Epithelial cell of esophagus (primary cell): ENCODE results near the gene OSBPL7.
A peak's percentile ranks its signal among the peaks of the same experiment; 100 is the strongest.
"Not testable (repeated sequence)": the region's sequence is repeated elsewhere in the genome, so short reads cannot be mapped to it uniquely, and the experiment has no call there.

Experiments
- DNase-seq: peaks from one replicate; pipeline ENCODE4 v3.0.0; 2010; ENCODE audit warnings: low read depth
- H3K4me3 ChIP-seq: 2 replicates; pipeline ENCODE4 v1.5.1; 2011; ENCODE audit warnings: mild to moderate bottlenecking, low read length, control low read depth
- TF ChIP-seq, protein P1 (sequence below): IDR thresholded peaks from 2 replicates; pipeline ENCODE4 v1.5.1; 2011; ENCODE audit warnings: low read depth, mild to moderate bottlenecking, low read length, control low read depth, inconsistent platforms; ENCODE audit not compliant: insufficient read depth; ENCODE audit errors: missing control alignments

Gene OSBPL7

DNA sequence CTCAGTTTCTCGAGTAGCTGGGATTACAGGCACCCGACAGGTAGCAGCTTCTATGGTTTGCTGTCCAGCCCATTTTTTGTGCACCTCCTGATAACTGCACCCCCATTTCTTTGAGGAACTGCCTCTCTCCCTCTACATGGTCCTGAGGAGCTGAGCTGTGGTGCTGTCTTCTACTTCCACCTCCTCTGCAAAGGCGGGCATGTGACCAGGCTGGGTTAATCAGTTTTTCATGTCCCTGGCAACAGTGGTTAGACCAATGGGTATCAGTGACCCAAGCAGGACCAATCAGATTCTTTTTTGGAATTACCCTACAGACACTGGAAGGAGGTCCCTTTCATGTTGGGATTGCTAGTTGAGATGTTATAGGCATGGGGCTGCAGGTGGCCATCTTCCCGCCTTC lies 47.3 kb downstream of the OSBPL7 start:
- TF ChIP-seq, protein P1, sequence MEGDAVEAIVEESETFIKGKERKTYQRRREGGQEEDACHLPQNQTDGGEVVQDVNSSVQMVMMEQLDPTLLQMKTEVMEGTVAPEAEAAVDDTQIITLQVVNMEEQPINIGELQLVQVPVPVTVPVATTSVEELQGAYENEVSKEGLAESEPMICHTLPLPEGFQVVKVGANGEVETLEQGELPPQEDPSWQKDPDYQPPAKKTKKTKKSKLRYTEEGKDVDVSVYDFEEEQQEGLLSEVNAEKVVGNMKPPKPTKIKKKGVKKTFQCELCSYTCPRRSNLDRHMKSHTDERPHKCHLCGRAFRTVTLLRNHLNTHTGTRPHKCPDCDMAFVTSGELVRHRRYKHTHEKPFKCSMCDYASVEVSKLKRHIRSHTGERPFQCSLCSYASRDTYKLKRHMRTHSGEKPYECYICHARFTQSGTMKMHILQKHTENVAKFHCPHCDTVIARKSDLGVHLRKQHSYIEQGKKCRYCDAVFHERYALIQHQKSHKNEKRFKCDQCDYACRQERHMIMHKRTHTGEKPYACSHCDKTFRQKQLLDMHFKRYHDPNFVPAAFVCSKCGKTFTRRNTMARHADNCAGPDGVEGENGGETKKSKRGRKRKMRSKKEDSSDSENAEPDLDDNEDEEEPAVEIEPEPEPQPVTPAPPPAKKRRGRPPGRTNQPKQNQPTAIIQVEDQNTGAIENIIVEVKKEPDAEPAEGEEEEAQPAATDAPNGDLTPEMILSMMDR = no peak
- H3K4me3 ChIP-seq = no peak overlapping the region
- DNase-seq = no peak

GRCh38 chr17:47773649-47774048 lies 47.9 kb downstream of the OSBPL7 start:
- DNase-seq, H3K4me3 ChIP-seq: not testable (repeated sequence)

- TF ChIP-seq, protein P1 = no peak
- DNase-seq = peak; percentile 61
Observed at GRCh38 chr17:47763913-47764582, 57.5 kb downstream of the OSBPL7 start.

DNA sequence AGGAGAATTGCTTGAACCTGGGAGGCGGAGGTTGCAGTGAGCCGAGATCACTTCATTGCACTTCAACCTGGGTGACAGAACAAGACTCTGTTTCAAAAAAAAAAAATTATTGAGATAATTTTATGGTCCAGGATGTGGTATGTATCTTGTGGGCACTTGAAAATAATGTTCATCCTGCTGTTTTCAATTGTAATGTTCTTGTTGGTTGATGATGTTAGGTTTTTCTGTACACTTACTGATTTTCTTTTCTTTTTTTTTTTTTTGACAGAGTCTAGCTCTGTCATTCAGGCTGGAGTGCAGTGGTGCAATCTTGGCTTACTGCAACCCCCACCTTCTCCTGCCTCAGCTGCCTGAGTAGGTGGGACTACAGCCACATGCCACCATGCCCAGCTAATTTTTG lies 58.9 kb downstream of the OSBPL7 start:
- TF ChIP-seq, protein P1 = no peak
- no peak overlapping the region for H3K4me3 ChIP-seq
- no peak for DNase-seq

More at GRCh38 chr17:47763913-47764582, 57.5 kb downstream of the OSBPL7 start:
- H3K4me3 ChIP-seq = no peak overlapping the region

DNA sequence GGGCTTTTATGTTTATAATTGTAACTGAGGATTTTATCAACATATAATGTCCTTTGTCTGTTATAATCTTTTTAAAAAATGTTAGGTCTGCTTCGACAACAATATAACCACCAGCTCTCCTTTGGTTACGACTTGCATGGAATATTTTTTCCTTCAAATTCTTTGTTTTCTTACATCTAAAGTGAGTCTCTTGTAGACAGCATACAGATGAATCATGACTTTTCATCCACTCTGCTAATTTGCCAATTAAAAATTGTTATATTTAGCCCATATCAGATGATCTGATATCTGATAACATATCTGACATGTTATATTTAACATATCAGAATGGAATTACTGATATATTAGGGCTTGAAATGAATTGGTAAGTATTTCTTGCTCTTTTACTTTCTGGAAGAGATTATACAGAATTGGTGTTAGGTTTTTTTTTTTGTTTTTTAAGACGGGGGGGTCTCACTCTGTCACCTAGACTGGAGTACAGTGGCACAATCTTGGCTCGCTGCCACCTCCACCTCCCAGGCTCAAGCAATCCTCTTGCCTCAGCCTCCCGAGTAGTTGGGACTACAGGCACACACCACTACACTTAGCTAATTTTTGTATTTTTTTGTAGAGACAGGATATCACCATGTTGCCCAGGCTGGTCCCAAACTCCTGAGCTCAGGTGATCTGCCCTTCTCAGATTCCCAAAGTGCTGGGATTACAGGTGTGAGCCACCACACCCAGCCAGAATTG lies 61.0 kb downstream of the OSBPL7 start:
- no peak overlapping the region for H3K4me3 ChIP-seq
- TF ChIP-seq, protein P1 = no peak
- DNase-seq = no peak

- TF ChIP-seq, protein P1 = no peak
- no peak overlapping the region for H3K4me3 ChIP-seq
- no peak for DNase-seq
Observed at GRCh38 chr17:47757386-47757785, 64.2 kb downstream of the OSBPL7 start.
